Skeletal muscle satellite cell (primary cell): ENCODE results near the gene ITPR3.

Source experiments
- H3K27me3 ChIP-seq: 2 replicates; pipeline ENCODE4 v1.7.0; 2013; ENCODE audit warnings: low read length; ENCODE audit not compliant: control insufficient read depth, insufficient read depth
- H3K36me3 ChIP-seq: 2 replicates; pipeline ENCODE4 v1.7.0; 2013; ENCODE audit warnings: mild to moderate bottlenecking, control low read depth, low read length; ENCODE audit not compliant: insufficient read depth
- H3K4me1 ChIP-seq: 2 replicates; pipeline ENCODE4 v1.7.0; 2013; ENCODE audit warnings: low read length; ENCODE audit not compliant: control insufficient read depth, insufficient read depth
- H3K4me2 ChIP-seq: 2 replicates; pipeline ENCODE4 v1.7.0; 2013; ENCODE audit warnings: mild to moderate bottlenecking, low read length
- H3K4me3 ChIP-seq: 2 replicates; pipeline ENCODE4 v1.7.0; 2013; ENCODE audit warnings: low read length
- H3K9ac ChIP-seq: 2 replicates; pipeline ENCODE4 v1.7.0; 2013; ENCODE audit warnings: mild to moderate bottlenecking, low read depth, low read length, moderate library complexity
- H3K9me3 ChIP-seq: replicated peaks from 2 replicates; pipeline ENCODE4 v1.7.0; 2013; ENCODE audit warnings: mild to moderate bottlenecking, control low read depth, low read length

The ITPR3 gene

DNA sequence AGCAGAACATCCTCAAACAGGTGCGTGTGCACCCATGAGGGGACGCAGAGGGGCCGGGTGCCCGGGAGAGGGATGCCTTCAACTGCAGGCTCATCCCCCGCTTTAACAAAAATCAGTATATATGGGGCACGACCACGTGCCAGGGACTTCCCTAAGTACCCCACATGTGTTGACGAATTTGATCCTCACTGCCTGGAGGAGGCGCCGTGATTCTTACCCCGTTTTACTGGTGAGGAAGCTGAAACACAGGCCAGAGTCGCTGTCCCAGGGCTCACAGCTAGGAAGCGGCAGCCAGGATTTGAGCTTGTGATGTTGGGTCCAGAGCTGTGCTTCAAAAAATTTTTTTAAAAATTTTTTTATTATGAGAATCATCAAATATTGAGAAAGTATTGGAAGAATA lies 44.8 kb downstream of the ITPR3 start:
- Histone ChIP-seq H3K36me3 (peaks cover 71% of the 10 kb centered on the region), H3K4me2 (no peak overlapping the region), H3K4me3 (no peak overlapping the region), H3K4me1 (no peaks in the 10 kb centered on the region), H3K9ac (no peak overlapping the region), H3K9me3 (no peaks in the 10 kb centered on the region), H3K27me3 (no peaks in the 10 kb centered on the region)

DNA sequence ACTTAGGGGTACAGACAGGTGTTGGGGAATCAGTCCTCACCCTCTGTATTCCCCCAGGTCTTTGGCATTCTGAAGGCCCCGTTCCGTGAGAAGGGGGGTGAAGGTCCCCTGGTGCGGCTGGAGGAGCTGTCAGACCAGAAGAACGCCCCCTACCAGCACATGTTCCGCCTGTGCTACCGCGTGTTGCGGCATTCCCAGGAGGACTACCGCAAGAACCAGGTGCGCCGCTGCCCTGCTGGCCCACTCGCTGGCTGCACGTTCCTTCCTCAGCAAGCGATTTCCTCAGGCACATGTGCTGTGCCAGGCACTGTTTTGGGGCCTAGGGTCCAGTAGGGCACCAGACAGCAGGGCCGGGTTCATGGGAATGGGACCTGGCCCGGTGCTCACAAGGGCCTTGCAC lies 46.0 kb downstream of the ITPR3 start:
- Histone ChIP-seq H3K4me3 (no peak overlapping the region), H3K4me1 (no peaks in the 10 kb centered on the region), H3K27me3 (no peaks in the 10 kb centered on the region), H3K4me2 (no peak overlapping the region), H3K9ac (no peak overlapping the region), H3K9me3 (no peaks in the 10 kb centered on the region), H3K36me3 (peaks cover 75% of the 10 kb centered on the region)

DNA sequence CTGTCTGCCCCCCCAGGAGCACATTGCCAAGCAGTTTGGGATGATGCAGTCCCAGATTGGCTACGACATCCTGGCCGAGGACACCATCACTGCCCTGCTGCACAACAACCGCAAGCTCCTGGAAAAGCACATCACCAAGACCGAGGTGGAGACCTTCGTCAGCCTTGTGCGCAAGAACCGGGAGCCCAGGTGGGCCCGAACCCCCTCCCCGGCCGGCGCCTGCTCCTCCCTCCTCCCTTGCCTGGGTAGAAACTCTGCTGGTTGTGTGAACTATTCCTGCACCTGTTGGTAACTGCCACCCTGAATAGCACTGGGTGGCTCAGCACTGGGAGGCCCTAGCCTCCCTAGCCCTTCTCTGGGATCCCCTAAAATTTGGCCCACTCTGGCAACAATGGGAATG lies 46.7 kb downstream of the ITPR3 start:
- Histone ChIP-seq H3K4me1 (peaks cover 6% of the 10 kb centered on the region), H3K9me3 (no peaks in the 10 kb centered on the region), H3K36me3 (peaks cover 73% of the 10 kb centered on the region), H3K9ac (no peak overlapping the region), H3K4me2 (no peak overlapping the region), H3K27me3 (no peaks in the 10 kb centered on the region), H3K4me3 (no peak overlapping the region)

DNA sequence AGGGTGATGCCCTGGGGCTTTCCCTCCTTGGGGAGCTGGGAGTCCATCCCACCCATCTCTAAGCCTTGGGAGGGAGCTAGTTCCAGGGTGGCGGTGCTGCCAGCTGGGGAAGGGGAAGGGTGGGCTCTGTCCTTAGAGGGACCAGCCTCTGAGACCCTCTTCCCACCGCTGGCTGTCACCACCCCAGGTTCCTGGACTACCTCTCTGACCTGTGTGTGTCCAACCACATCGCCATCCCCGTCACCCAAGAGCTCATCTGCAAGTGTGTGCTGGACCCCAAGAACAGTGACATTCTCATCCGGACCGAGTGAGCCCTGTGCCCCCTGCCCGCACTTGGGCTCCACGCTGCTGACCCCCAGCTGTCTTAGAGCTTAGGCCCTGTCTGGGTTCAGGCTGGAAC lies 47.2 kb downstream of the ITPR3 start:
- H3K9ac ChIP-seq, result no peak overlapping the region

DNA sequence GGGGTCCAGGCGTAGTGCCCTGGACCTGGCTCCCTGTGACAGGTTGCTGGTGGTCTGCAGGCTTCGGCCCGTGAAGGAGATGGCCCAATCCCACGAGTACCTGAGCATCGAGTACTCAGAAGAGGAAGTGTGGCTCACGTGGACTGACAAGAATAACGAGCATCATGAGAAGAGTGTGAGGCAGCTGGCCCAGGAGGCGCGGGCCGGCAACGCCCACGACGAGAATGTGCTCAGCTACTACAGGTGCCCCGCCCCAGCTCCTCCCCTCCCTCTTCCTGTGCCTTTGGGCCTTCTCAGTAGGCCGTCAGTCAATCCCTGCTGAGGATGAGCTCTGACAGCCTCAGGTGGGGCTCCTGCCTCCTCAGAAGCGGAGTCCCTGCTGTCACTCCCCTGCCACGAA lies 47.8 kb downstream of the ITPR3 start:
- Histone ChIP-seq H3K4me1 (peaks cover 16% of the 10 kb centered on the region), H3K4me2 (no peak overlapping the region), H3K9ac (no peak overlapping the region), H3K36me3 (peaks cover 69% of the 10 kb centered on the region), H3K4me3 (no peak overlapping the region), H3K9me3 (no peaks in the 10 kb centered on the region), H3K27me3 (no peaks in the 10 kb centered on the region)

More for the DNA sequence above, 47.2 kb downstream of the ITPR3 start:
- Histone ChIP-seq H3K4me1 (peaks cover 11% of the 10 kb centered on the region), H3K27me3 (no peaks in the 10 kb centered on the region), H3K36me3 (peaks cover 68% of the 10 kb centered on the region), H3K9me3 (no peaks in the 10 kb centered on the region), H3K4me3 (no peak overlapping the region), H3K4me2 (no peak overlapping the region)

DNA sequence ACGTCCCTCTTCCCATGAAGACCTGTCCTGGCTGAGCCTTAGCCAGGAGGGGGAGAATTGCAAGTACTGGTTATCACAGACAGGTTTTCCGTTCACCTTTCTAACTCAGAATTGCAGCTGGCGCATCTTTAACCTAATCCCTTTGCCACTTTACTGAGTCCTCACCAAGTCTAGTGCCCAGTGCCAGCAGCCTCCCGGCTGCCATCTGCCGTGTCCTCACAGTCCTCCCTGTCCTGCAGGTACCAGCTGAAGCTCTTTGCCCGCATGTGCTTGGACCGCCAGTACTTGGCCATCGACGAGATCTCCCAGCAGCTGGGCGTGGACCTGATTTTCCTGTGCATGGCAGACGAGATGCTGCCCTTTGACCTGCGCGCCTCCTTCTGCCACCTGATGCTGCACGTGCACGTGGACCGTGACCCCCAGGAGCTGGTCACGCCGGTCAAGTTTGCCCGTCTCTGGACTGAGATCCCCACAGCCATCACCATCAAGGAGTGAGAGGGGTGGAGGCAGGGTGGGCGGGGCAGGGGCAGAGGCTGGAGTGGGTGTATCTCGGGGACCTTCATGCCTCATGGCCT lies 49.1 kb downstream of the ITPR3 start:
- peaks cover 75% of the 10 kb centered on the region for H3K36me3 ChIP-seq

DNA sequence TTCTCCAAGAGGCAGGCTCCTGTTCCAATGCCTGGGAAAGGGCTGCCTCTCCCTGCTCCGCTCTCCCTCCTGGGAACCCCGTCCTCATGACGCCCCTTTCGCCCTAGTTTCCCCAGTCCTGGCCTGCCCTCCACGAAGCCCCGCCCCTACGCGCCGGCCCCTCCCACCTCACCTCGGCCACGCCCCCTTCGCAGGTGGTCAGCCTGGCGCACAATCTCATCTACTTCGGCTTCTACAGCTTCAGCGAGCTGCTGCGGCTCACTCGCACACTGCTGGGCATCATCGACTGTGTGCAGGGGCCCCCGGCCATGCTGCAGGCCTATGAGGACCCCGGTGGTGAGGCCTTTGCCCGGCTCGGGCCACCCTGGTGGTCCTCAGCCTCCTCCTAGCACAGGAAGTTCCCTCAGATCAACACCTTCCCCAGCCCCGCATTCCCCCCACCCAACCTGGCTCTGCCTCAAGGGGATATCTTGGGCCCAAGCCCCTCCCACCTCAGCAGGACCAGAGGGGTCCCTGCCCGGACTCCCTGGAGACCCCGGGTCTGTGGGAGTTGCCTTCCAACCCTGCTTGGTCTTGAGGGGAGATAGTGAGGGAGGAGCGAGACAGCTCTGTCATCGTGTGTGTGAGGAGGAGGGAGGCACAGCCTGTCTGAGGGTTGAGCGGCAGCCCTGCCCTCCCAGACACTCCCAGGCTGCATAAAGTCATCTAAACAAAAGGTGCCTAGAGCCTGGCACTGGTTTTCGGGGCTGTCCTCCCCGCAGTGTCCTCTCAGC lies 50.0 kb downstream of the ITPR3 start:
- no peaks in the 10 kb centered on the region for H3K27me3 ChIP-seq
- no peaks in the 10 kb centered on the region for H3K9me3 ChIP-seq
- no peak overlapping the region for H3K4me2 ChIP-seq
- peaks cover 81% of the 10 kb centered on the region for H3K36me3 ChIP-seq
- H3K9ac ChIP-seq, result no peak overlapping the region
- H3K4me1 ChIP-seq, result peaks cover 35% of the 10 kb centered on the region
- H3K4me3 ChIP-seq, result no peak overlapping the region

More for the DNA sequence above, 49.1 kb downstream of the ITPR3 start:
- H3K27me3 ChIP-seq, result no peaks in the 10 kb centered on the region
- H3K4me2 ChIP-seq, result no peak overlapping the region
- no peak overlapping the region for H3K9ac ChIP-seq
- peaks cover 25% of the 10 kb centered on the region for H3K4me1 ChIP-seq
- H3K9me3 ChIP-seq, result no peaks in the 10 kb centered on the region
- H3K4me3 ChIP-seq, result no peak overlapping the region

DNA sequence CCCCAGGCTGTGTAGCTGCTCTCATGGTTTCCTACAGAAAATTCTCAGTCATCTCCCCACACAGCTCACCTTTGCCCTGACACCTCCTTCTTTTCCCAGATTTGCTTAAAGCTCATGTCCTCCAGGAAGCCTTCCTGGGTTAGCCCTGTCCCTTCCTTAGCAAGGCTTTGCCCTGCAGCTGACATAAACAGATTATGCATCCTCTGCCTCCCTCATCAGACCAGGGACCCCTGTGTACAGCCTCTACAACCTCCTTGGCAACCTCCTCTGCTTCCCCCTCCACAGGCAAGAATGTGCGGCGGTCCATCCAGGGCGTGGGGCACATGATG lies 50.6 kb downstream of the ITPR3 start:
- Histone ChIP-seq H3K36me3 (peaks cover 81% of the 10 kb centered on the region), H3K9ac (no peak overlapping the region), H3K9me3 (no peaks in the 10 kb centered on the region), H3K27me3 (no peaks in the 10 kb centered on the region), H3K4me2 (no peak overlapping the region), H3K4me1 (peaks cover 40% of the 10 kb centered on the region), H3K4me3 (no peak overlapping the region)

DNA sequence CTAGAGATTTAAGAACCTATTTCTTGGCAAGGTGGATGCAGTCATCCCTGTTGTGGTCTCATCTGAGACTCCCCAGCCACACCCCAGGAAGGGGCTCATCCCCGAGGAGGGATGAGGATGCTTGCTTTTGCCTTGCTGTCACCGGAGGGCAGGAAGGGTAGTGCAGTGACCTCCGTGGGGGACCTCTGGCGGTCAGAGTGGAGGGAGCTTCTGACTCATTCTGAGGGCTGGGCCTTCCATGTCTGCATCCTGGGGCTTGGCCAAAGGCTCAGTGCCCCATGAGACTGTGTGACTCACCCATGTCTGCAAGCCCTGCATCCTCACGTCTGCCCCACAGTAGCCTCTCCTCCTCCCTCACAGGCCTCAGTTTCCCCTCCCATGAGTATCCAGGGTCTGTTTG lies 51.7 kb downstream of the ITPR3 start:
- peaks cover 79% of the 10 kb centered on the region for H3K36me3 ChIP-seq
- no peak overlapping the region for H3K9ac ChIP-seq
- H3K4me3 ChIP-seq, result no peak overlapping the region
- peaks cover 50% of the 10 kb centered on the region for H3K4me1 ChIP-seq
- no peaks in the 10 kb centered on the region for H3K27me3 ChIP-seq
- no peak overlapping the region for H3K4me2 ChIP-seq
- no peaks in the 10 kb centered on the region for H3K9me3 ChIP-seq

DNA sequence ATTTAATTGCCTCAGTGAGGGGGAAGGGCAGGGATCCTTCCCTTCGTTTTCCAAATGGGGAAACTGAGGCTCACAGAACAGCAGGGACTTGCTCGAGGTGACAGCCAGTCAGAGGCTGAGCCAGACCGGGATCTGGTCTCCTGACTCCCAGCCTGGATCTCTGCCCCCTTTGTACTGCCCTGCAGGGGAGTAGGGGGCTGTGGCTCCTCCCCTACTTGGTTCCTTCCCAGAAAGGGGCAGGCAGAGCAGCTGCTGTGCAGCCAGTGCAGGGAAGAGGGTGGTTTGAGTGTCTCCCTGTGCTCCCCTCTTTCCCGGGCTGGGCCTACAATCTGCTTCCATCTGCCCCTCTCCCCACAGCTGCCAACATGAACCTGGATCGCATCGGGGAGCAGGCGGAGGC lies 52.7 kb downstream of the ITPR3 start:
- Histone ChIP-seq H3K4me3 (no peak overlapping the region), H3K4me1 (peaks cover 50% of the 10 kb centered on the region), H3K27me3 (no peaks in the 10 kb centered on the region), H3K9me3 (no peaks in the 10 kb centered on the region), H3K4me2 (no peak overlapping the region), H3K9ac (no peak overlapping the region), H3K36me3 (peaks cover 75% of the 10 kb centered on the region)

DNA sequence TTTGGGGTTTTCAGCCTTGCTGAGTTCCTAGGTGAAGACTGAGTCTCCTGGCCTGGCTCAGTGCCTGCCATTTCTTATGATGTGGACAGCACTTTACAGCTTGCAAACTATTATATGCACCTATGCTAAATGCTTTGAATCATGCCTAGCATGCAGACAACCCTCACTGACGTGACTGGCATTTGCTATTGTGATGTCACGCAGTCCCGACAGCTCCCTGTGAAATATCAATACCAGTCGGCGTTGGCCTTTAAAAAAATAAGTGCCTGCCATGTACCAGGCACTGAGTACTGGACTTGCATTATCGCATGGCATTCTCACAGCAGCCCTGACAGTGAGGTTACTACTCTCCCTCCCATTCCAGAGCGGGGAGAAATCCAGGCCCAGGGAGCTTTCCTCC lies 54.8 kb downstream of the ITPR3 start:
- H3K9ac ChIP-seq, result no peak overlapping the region
- H3K4me1 ChIP-seq, result peaks cover 50% of the 10 kb centered on the region
- H3K4me2 ChIP-seq, result no peak overlapping the region
- H3K4me3 ChIP-seq, result no peak overlapping the region
- H3K9me3 ChIP-seq, result no peaks in the 10 kb centered on the region
- no peaks in the 10 kb centered on the region for H3K27me3 ChIP-seq
- peaks cover 72% of the 10 kb centered on the region for H3K36me3 ChIP-seq
